Tibial nerve (tissue), 3 donors: ENCODE results near the gene TMEM248.

ENCODE experiments used
- CTCF ChIP-seq, 5 experiments: fragments of 200-600 bp in 3 of 5; fragments of 450-650 bp in 2 of 5; sonication (generic) in 3 of 5; IDR thresholded peaks; one replicate each; pipeline ENCODE4 v1.5.1; 2016 to 2019; ENCODE audit warnings: antibody characterized with exemption in 5 of 5, mild to moderate bottlenecking in 3 of 5, moderate library complexity in 2 of 5
- POLR2A ChIP-seq, 2 donors: fragments of 450-650 bp; IDR thresholded peaks; one replicate each; pipeline ENCODE4 v1.6.1; 2017; ENCODE audit warnings: antibody characterized with exemption in 2 of 2, mild to moderate bottlenecking in 2 of 2, moderate library complexity in 2 of 2

GRCh38 chr7:66995050-66995776, 74.2 kb downstream of the TMEM248 start, which contains the start of gene SBDS:
- peak in 4 of 5 experiments; percentile 4 to 26 (median 13) for TF ChIP-seq CTCF (IDR thresholded peaks at IDR 0.05)
- TF ChIP-seq POLR2A (IDR thresholded peaks at IDR 0.05): peak; percentile 97
